WTC11 (cell line): ENCODE data around the gene HEATR5A. TPM values are rescaled to one million over a fixed set of nuclear protein-coding genes. Genes with fewer than 3 reads are reported as not detected.

Experiments
- ATAC-seq: fragments of 200-7000 bp; cut with Tn5 transposase; 2 replicates; pipeline ENCODE4 v1.10.0; 2021; ENCODE audit warnings: mild to moderate bottlenecking, moderate library complexity
- CTCF ChIA-PET: fragments of 300-600 bp; sonication (Branson Sonifier 250); formaldehyde crosslinking; loops from one replicate; lab custom pipeline; 2021; ENCODE audit warnings: antibody characterized with exemption; lab: Charles Lee
- POLR2A ChIA-PET: fragments of 350-600 bp; sonication (Branson Sonifier 250); formaldehyde crosslinking; loops from one replicate; lab custom pipeline; 2021; ENCODE audit warnings: antibody characterized with exemption; lab: Charles Lee
- DNase-seq: peaks from one replicate; pipeline ENCODE4 v3.0.0; 2021; ENCODE audit warnings: low spot score
- H3K27ac Mint-ChIP-seq: 2 replicates; pipeline ENCODE4 v1.8.0; 2021; ENCODE audit warnings: mixed read lengths
- H3K27me3 Mint-ChIP-seq: 2 replicates; pipeline ENCODE4 v1.8.0; 2021; ENCODE audit warnings: low read depth, mild to moderate bottlenecking, moderate library complexity, mixed read lengths
- H3K36me3 Mint-ChIP-seq: 2 replicates; pipeline ENCODE4 v1.8.0; 2021; ENCODE audit warnings: mixed read lengths
- H3K4me1 Mint-ChIP-seq: 2 replicates; pipeline ENCODE4 v1.8.0; 2022; ENCODE audit warnings: mixed read lengths
- H3K4me3 Mint-ChIP-seq: 2 replicates; pipeline ENCODE4 v1.8.0; 2021; ENCODE audit warnings: mild to moderate bottlenecking, moderate library complexity, mixed read lengths
- H3K9me3 Mint-ChIP-seq: 2 replicates; pipeline ENCODE4 v1.8.0; 2021; ENCODE audit warnings: mixed read lengths
- AR ChIP-seq: fragments of 250-450 bp; sonication (Bioruptor Pico); IDR thresholded peaks from 2 replicates; pipeline ENCODE4 v1.9.0; 2021; ENCODE audit warnings: mild to moderate bottlenecking
- ATF6 ChIP-seq: sonication (generic); formaldehyde crosslinking; IDR thresholded peaks from 2 replicates; pipeline ENCODE4 v1.8.1; 2023; ENCODE audit warnings: mild to moderate bottlenecking, missing genetic modification reagents
- CDX4 ChIP-seq: fragments of 250-450 bp; sonication (Bioruptor Pico); IDR thresholded peaks from 2 replicates; pipeline ENCODE4 v1.9.0; 2021; ENCODE audit warnings: moderate library complexity, mild to moderate bottlenecking, inconsistent platforms, borderline replicate concordance
- E2F4 ChIP-seq: sonication (generic); formaldehyde crosslinking; IDR thresholded peaks from 2 replicates; pipeline ENCODE4 v1.8.1; 2022; ENCODE audit warnings: low read depth, mild to moderate bottlenecking, moderate library complexity, missing genetic modification reagents, borderline replicate concordance
- GABPB1 ChIP-seq: sonication (generic); formaldehyde crosslinking; IDR thresholded peaks from 2 replicates; pipeline ENCODE4 v1.8.1; 2023; ENCODE audit warnings: mild to moderate bottlenecking, missing genetic modification reagents
- GRHL2 ChIP-seq: fragments of 250-450 bp; sonication (Bioruptor Pico); IDR thresholded peaks from 2 replicates; pipeline ENCODE4 v1.8.0; 2022; ENCODE audit warnings: mild to moderate bottlenecking, moderate library complexity; ENCODE audit not compliant: insufficient replicate concordance, severe bottlenecking
- JAZF1 ChIP-seq: fragments of 250-450 bp; sonication (Bioruptor Pico); IDR thresholded peaks from 2 replicates; pipeline ENCODE4 v1.9.0; 2021; ENCODE audit warnings: moderate library complexity, mild to moderate bottlenecking, inconsistent platforms
- MLX ChIP-seq: sonication (generic); formaldehyde crosslinking; IDR thresholded peaks from 2 replicates; pipeline ENCODE4 v1.8.1; 2023; ENCODE audit warnings: mild to moderate bottlenecking, missing genetic modification reagents, moderate library complexity
- NFATC4 ChIP-seq: fragments of 250-450 bp; sonication (Bioruptor Pico); IDR thresholded peaks from 2 replicates; pipeline ENCODE4 v1.9.0; 2021; ENCODE audit warnings: mild to moderate bottlenecking
- USF1 ChIP-seq: sonication (generic); formaldehyde crosslinking; IDR thresholded peaks from 2 replicates; pipeline ENCODE4 v1.8.0; 2022; ENCODE audit warnings: mild to moderate bottlenecking, missing genetic modification reagents
- ZBTB43 ChIP-seq: sonication (generic); formaldehyde crosslinking; IDR thresholded peaks from 2 replicates; pipeline ENCODE4 v1.8.1; 2023; ENCODE audit warnings: mild to moderate bottlenecking, missing genetic modification reagents
- ZMAT4 ChIP-seq: fragments of 250-450 bp; sonication (Bioruptor Pico); IDR thresholded peaks from 2 replicates; pipeline ENCODE4 v1.9.0; 2021; ENCODE audit warnings: mild to moderate bottlenecking
- ZNF416 ChIP-seq: fragments of 250-450 bp; sonication (Bioruptor Pico); IDR thresholded peaks from 2 replicates; pipeline ENCODE4 v1.9.0; 2021; ENCODE audit warnings: mild to moderate bottlenecking, inconsistent platforms
- total RNA-seq: library from RNA; stranded (reverse); gene quantifications from 3 replicates; pipeline ENCODE4 v1.2.3, GENCODE V29; 2021

HEATR5A gene
- total RNA-seq, 1 experiment from 2014 or later, result 36.2 TPM

- TF ChIP-seq ATF6 (no peak), USF1 (CRISPR knock-in tag) (no peak), ZMAT4 (CRISPR knock-in tag) (no peak), GRHL2 (CRISPR knock-in tag) (no peak)
Measured at GRCh38 chr14:31357279-31357678, 63.1 kb downstream of the HEATR5A start (continued).

GRCh38 chr14:31346097-31346496 lies 74.3 kb downstream of the HEATR5A start:
- Mint-ChIP-seq H3K27me3 (no peaks in the 10 kb centered on the region), H3K4me3 (no peak overlapping the region), H3K4me1 (no peaks in the 10 kb centered on the region), H3K9me3 (no peaks in the 10 kb centered on the region), H3K27ac (no peak overlapping the region), H3K36me3 (peaks cover 6% of the 10 kb centered on the region)
- no peak for TF ChIP-seq JAZF1 (CRISPR knock-in tag)
- no peak for TF ChIP-seq MLX (CRISPR knock-in tag)
- CTCF ChIA-PET, result no interaction called here
- POLR2A ChIA-PET, result interaction anchor here (0.6 kb wide), 1 partner anchor 130 kb away, joined by 3 read pairs; no protein-coding TSS in a partner anchor
- no peak for ATAC-seq
- DNase-seq, result no peak

GRCh38 chr14:31341280-31341679 lies 79.1 kb downstream of the HEATR5A start:
- no peak for DNase-seq
- ChIA-PET CTCF (no interaction called here), POLR2A (no interaction called here)
- Mint-ChIP-seq H3K4me3 (no peak overlapping the region), H3K27ac (no peak overlapping the region), H3K36me3 (peaks cover 6% of the 10 kb centered on the region), H3K27me3 (no peaks in the 10 kb centered on the region), H3K9me3 (no peaks in the 10 kb centered on the region), H3K4me1 (no peaks in the 10 kb centered on the region)
- no peak for ATAC-seq
- TF ChIP-seq CDX4 (CRISPR knock-in tag) (no peak), ZMAT4 (CRISPR knock-in tag) (no peak), E2F4 (CRISPR knock-in tag) (no peak), GABPB1 (peak; percentile 74), AR (no peak), ZNF416 (CRISPR knock-in tag) (no peak), ZBTB43 (CRISPR knock-in tag) (no peak), NFATC4 (CRISPR knock-in tag) (no peak)
